HG02588 (cell line): Measurements from ENCODE around the gene USO1.
"Not testable (repeated sequence)": the region's sequence is repeated elsewhere in the genome, so short reads cannot be mapped to it uniquely, and the experiment has no call there.

ENCODE experiments used
- ATAC-seq: cut with Tn5 transposase; IDR thresholded peaks from one replicate; pipeline ENCODE4 v1.9.1; 2021; ENCODE audit warnings: mild to moderate bottlenecking, moderate library complexity; ENCODE audit not compliant: unreplicated experiment

USO1 gene

GRCh38 chr4:75752637-75753036, 28.3 kb downstream of the USO1 start:
- no peak for ATAC-seq

GRCh38 chr4:75769036-75769435, 44.7 kb downstream of the USO1 start:
- no peak for ATAC-seq

DNA sequence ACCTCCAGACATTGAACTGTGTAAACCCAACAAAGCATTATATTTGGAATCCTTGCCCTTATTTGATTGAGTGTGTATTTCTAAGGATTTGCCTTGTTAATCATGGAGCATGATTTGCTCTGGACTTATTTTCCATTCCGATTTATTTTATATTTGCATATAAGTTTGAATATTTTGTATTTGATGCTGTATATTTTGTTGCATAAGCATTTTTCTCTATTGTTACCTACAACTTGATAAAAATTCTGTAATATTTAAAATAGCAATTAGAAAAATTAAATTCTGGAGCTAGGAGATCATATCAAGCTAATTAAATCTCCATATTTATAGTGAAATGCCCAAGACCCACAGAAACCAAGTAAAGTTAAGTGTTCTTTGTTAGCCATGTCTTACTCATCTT, 47.2 kb downstream of the USO1 start:
- ATAC-seq: no peak

DNA sequence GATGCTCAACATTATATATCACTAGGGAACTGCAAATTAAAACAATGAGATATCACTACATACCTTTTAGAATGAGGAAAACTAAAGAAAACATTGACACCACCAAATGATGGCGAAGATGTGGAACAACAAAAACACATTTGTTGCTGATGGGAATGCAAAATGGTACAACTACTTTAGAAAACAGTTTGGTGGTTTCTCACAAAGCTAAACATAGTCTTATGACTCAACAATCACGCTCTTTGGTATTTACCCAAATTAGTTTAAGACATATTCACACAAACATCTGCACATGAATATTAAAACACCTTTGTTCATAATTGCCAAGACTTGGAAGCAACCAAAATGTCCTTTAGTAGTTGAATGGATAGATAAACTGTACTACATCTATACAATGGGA, 53.2 kb downstream of the USO1 start:
- ATAC-seq: no peak

- no peak for ATAC-seq
These were observed 54.9 kb downstream of the USO1 start for GRCh38 chr4:75779105-75779757.

- no peak for ATAC-seq
These were observed 56.9 kb downstream of the USO1 start for GRCh38 chr4:75781305-75781704.

GRCh38 chr4:75786526-75786925, 62.1 kb downstream of the USO1 start:
- ATAC-seq: no peak

- no peak for ATAC-seq
These were observed 62.6 kb downstream of the USO1 start for GRCh38 chr4:75786938-75787337.

DNA sequence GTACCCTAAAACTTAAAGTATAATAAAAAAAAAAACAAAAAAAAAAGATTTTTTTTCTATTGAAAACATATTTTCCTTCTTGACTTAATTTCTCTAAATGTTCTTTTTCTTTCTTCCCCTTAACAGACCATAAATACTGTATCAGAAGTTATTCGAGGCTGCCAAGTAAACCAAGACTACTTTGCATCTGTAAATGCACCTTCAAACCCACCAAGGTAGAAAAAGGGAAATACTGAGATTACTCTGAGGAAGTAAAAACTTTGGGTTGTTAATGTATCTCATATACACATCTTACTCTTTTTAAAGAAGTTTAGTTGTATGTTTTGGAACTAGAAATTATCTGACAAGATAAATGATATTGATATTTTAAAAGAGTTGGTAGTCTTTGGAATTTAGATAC, 65.6 kb downstream of the USO1 start:
- no peak for ATAC-seq

GRCh38 chr4:75800972-75801371, 76.6 kb downstream of the USO1 start:
- no peak for ATAC-seq

DNA sequence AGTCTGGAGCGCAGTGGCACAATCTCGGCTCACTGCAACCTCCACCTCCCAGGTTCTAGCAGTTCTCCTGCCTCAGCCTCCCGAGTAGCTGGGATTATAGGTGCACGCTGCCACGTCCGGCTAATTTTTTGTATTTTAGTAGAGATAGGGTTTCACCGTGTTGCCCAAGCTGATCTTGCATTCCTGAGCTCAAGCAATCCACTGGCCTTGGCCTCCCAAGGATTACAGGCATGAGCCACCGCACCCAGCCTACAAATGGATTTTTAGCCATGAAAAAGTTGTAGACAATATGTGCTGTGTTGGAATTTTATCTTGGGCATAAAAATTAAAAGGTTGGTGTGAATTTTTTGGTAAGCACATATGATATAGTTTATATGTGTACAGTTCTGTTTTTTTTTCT, 81.7 kb downstream of the USO1 start:
- not testable (repeated sequence) for ATAC-seq

DNA sequence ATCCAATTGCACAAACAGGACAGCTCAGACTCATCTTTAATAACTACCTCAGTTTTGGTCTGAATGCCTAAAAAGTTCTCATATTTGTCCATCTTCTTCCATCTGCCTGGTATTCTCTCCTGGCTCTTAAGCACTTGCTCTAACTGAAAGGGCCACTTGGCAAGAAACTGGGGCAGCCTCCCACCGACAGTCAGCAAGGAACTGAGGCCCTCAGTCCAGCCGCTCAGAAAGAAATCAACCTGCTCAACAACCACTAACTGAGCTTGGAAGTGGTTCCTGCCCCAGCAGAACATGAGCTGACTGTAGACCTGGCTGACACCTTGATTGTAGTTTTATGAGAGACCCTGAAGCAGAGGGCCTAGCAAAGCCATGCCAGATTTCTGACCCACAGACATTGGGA, 93.5 kb downstream of the USO1 start:
- ATAC-seq: no peak

GRCh38 chr4:75819121-75819520, 94.7 kb downstream of the USO1 start:
- no peak for ATAC-seq

GRCh38 chr4:75820197-75820596, 95.8 kb downstream of the USO1 start:
- no peak for ATAC-seq

DNA sequence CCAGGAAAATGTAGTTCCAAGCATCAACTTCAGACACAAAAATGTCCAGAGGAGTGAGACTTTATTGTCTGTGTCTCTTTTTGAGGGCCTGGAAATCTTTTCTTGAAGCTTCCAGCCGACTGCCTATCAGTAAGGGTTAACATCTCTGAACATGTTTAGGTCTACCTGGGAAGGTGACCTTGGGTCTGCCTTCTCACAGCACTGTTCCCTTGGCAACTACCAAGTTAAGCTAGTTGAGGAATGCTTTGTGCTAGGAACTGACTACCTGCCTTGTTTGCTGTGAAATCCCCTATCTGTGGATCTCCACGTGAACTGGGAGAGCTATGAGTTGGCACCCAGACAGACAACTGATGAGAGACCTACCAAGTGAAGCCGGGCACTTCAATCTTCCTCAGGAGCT, 96.3 kb downstream of the USO1 start:
- no peak for ATAC-seq

DNA sequence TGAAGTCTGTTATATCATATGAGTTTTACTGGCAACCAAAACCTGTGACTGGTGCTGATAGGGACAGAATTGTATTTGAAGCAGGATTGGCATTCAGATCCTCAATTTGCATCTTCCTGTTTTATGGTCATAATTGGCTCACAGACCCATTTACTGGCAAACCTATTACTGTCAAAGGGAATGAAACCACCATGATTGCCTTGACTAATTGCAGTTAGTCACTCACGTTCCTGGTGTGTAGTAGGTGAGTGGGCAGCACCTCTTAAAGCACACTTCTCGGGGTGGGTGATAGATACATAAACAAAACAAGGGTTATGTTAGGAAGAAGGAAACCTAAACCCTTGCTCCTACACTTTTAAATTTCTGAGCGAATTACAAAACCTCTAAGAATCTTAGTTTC, 96.8 kb downstream of the USO1 start:
- ATAC-seq: no peak

- ATAC-seq: no peak
These were observed 97.6 kb downstream of the USO1 start for GRCh38 chr4:75821966-75822365.

DNA sequence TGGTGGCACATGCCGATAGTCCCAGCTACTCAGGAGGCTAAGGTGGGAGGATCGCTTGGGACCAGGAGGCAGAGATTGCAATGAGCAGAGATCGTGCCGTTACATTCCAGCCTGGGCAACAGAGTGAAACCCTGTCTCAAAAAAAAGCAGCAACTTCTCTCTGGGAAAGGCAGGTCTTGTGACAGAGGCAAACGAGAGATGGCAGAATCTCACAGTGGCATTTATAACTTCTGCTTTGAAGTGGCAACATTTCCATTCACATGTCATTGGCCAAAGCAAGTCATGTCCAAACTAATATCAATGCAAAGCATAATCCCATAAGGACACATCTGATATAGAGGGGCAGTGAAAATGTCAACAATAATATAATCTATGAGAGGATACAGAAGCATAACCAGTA, 98.0 kb downstream of the USO1 start:
- ATAC-seq: no peak

DNA sequence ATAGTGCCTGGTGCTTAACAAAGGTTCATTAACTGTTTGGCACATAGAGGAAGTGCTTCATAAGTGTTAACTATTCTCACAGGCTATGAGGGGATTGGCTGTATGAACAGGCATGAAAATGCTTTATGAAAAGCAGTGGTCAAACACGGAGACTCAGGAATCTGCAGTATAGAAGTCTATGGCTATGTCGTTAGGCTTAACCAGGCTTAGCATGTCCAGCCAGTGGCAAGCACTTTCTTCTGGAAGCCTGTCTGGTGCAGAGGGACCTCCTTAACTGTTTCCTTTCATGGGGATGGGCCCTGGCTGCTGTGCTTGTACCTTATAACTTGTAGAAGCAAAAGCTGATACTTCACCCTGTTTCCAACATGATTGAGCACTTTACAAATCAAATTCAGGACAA, 99.4 kb downstream of the USO1 start:
- ATAC-seq: no peak

DNA sequence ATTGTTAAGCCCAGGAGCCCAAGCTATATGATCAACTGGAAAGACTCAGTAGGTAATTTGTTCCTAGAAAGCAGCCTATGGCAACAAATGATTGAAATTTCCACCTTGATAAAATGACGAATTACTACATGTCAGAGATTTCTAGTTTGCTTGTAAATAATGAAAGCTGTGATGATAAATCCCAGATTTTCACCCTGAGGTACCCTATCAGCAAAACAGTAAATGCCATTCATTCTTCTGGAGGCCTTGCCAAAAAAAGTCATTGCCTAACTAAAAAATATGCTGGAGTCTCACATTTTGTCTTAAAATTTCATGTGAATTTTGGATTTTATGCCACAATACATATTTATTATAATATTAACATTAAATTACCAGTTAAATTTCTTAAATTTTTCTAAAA, 106.5 kb downstream of the USO1 start:
- no peak for ATAC-seq

GRCh38 chr4:75831856-75832405, 107.6 kb downstream of the USO1 start:
- ATAC-seq: no peak

GRCh38 chr4:75834095-75834771, 109.9 kb downstream of the USO1 start:
- ATAC-seq: no peak

GRCh38 chr4:75834772-75835154, 110.4 kb downstream of the USO1 start:
- no peak for ATAC-seq
